Panc1 (cell line): ENCODE results near the gene EVC.

ENCODE experiments used
- CTCF ChIP-seq: fragments of 450-650 bp; IDR thresholded peaks from 2 replicates; pipeline ENCODE4 v1.5.1; 2017; ENCODE audit warnings: mild to moderate bottlenecking
- POLR2AphosphoS5 ChIP-seq: IDR thresholded peaks from 2 replicates; pipeline ENCODE4 v1.6.1; 2012; ENCODE audit warnings: mild to moderate bottlenecking, low read depth, low read length, moderate library complexity
- REST ChIP-seq, 2 experiments: IDR thresholded peaks; 2 replicates each; pipeline ENCODE4 v1.6.1; 2011 to 2012; ENCODE audit warnings: low read depth in 2 of 2, control low read depth in 1 of 2, low read length in 1 of 2, mild to moderate bottlenecking in 1 of 2, moderate library complexity in 1 of 2; ENCODE audit not compliant: insufficient read depth in 1 of 2
- SIN3A ChIP-seq: IDR thresholded peaks from 2 replicates; pipeline ENCODE4 v1.6.1; 2012; ENCODE audit warnings: low read depth, mild to moderate bottlenecking, low read length, moderate library complexity, borderline replicate concordance; ENCODE audit not compliant: insufficient read depth
- TCF7L2 ChIP-seq: IDR thresholded peaks from 2 replicates; pipeline ENCODE4 v1.6.1; 2011; ENCODE audit warnings: mild to moderate bottlenecking, low read depth, low read length, inconsistent platforms

- TF ChIP-seq CTCF (no peak), POLR2AphosphoS5 (no peak), REST (IDR thresholded peaks at IDR 0.05; ENCODE audit: insufficient read depth in 1 of 2, low read depth in 2 of 2, low read length in 1 of 2) (no peak), SIN3A (no peak), TCF7L2 (no peak)
Observed at GRCh38 chr4:5678977-5679376, 32.0 kb upstream of the EVC start.
